ENCODE results near the gene CBX2.

CBX2 gene

DNA sequence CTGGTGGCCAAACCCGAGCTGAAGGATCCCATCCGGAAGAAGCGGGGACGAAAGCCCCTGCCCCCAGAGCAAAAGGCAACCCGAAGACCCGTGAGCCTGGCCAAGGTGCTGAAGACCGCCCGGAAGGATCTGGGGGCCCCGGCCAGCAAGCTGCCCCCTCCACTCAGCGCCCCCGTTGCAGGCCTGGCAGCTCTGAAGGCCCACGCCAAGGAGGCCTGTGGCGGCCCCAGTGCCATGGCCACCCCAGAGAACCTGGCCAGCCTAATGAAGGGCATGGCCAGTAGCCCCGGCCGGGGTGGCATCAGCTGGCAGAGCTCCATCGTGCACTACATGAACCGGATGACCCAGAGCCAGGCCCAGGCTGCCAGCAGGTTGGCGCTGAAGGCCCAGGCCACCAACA, 5.9 kb downstream of the CBX2 start:
- Histone ChIP-seq H3K4me3 (replicated peaks; ENCODE audit: insufficient read depth, low read length) (no peak overlapping the region), H3K27me3 (ENCODE audit: insufficient read depth, poor library complexity, severe bottlenecking) (peaks cover 14% of the 10 kb centered on the region), H3K27ac (replicated peaks) (no peak overlapping the region)
- DNase-seq (ENCODE audit: low read depth in 1 of 2, low spot score in 1 of 2) = no peak
- TF ChIP-seq POLR2AphosphoS5 (IDR thresholded peaks at IDR 0.05; ENCODE audit: low read depth) = no peak
- TF ChIP-seq GABPA (IDR thresholded peaks at IDR 0.05; ENCODE audit: low read depth) = no peak
- no peak for TF ChIP-seq SPI1 (IDR thresholded peaks at IDR 0.05; ENCODE audit: borderline replicate concordance, low read depth)
- TF ChIP-seq, protein P1, sequence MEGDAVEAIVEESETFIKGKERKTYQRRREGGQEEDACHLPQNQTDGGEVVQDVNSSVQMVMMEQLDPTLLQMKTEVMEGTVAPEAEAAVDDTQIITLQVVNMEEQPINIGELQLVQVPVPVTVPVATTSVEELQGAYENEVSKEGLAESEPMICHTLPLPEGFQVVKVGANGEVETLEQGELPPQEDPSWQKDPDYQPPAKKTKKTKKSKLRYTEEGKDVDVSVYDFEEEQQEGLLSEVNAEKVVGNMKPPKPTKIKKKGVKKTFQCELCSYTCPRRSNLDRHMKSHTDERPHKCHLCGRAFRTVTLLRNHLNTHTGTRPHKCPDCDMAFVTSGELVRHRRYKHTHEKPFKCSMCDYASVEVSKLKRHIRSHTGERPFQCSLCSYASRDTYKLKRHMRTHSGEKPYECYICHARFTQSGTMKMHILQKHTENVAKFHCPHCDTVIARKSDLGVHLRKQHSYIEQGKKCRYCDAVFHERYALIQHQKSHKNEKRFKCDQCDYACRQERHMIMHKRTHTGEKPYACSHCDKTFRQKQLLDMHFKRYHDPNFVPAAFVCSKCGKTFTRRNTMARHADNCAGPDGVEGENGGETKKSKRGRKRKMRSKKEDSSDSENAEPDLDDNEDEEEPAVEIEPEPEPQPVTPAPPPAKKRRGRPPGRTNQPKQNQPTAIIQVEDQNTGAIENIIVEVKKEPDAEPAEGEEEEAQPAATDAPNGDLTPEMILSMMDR (IDR thresholded peaks at IDR 0.05; ENCODE audit: insufficient read depth, low read length) = no peak
- TF ChIP-seq, protein P2, sequence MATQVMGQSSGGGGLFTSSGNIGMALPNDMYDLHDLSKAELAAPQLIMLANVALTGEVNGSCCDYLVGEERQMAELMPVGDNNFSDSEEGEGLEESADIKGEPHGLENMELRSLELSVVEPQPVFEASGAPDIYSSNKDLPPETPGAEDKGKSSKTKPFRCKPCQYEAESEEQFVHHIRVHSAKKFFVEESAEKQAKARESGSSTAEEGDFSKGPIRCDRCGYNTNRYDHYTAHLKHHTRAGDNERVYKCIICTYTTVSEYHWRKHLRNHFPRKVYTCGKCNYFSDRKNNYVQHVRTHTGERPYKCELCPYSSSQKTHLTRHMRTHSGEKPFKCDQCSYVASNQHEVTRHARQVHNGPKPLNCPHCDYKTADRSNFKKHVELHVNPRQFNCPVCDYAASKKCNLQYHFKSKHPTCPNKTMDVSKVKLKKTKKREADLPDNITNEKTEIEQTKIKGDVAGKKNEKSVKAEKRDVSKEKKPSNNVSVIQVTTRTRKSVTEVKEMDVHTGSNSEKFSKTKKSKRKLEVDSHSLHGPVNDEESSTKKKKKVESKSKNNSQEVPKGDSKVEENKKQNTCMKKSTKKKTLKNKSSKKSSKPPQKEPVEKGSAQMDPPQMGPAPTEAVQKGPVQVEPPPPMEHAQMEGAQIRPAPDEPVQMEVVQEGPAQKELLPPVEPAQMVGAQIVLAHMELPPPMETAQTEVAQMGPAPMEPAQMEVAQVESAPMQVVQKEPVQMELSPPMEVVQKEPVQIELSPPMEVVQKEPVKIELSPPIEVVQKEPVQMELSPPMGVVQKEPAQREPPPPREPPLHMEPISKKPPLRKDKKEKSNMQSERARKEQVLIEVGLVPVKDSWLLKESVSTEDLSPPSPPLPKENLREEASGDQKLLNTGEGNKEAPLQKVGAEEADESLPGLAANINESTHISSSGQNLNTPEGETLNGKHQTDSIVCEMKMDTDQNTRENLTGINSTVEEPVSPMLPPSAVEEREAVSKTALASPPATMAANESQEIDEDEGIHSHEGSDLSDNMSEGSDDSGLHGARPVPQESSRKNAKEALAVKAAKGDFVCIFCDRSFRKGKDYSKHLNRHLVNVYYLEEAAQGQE (IDR thresholded peaks at IDR 0.05; ENCODE audit: insufficient replicate concordance, low read depth) = no peak

DNA sequence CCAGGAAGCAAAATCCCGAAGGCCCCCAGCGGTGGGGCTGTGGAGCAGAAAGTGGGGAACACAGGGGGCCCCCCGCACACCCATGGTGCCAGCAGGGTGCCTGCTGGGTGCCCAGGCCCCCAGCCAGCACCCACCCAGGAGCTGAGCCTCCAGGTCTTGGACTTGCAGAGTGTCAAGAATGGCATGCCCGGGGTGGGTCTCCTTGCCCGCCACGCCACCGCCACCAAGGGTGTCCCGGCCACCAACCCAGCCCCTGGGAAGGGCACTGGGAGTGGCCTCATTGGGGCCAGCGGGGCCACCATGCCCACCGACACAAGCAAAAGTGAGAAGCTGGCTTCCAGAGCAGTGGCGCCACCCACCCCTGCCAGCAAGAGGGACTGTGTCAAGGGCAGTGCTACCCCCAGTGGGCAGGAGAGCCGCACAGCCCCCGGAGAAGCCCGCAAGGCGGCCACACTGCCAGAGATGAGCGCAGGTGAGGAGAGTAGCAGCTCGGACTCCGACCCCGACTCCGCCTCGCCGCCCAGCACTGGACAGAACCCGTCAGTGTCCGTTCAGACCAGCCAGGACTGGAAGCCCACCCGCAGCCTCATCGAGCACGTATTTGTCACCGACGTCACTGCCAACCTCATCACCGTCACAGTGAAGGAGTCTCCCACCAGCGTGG, 6.5 kb downstream of the CBX2 start:
- Histone ChIP-seq H3K27me3 (ENCODE audit: insufficient read depth, poor library complexity, severe bottlenecking) (peaks cover 20% of the 10 kb centered on the region), H3K4me3 (replicated peaks; ENCODE audit: insufficient read depth, low read length) (no peak overlapping the region), H3K27ac (replicated peaks) (no peak overlapping the region)
- TF ChIP-seq SPI1 (IDR thresholded peaks at IDR 0.05; ENCODE audit: borderline replicate concordance, low read depth) (no peak), GABPA (IDR thresholded peaks at IDR 0.05; ENCODE audit: low read depth) (no peak), POLR2AphosphoS5 (IDR thresholded peaks at IDR 0.05; ENCODE audit: low read depth) (no peak)
- TF ChIP-seq, protein P1 (IDR thresholded peaks at IDR 0.05; ENCODE audit: insufficient read depth, low read length) = no peak
- TF ChIP-seq, protein P2 (IDR thresholded peaks at IDR 0.05; ENCODE audit: insufficient replicate concordance, low read depth) = no peak
- DNase-seq (ENCODE audit: low read depth in 1 of 2, low spot score in 1 of 2) = no peak

DNA sequence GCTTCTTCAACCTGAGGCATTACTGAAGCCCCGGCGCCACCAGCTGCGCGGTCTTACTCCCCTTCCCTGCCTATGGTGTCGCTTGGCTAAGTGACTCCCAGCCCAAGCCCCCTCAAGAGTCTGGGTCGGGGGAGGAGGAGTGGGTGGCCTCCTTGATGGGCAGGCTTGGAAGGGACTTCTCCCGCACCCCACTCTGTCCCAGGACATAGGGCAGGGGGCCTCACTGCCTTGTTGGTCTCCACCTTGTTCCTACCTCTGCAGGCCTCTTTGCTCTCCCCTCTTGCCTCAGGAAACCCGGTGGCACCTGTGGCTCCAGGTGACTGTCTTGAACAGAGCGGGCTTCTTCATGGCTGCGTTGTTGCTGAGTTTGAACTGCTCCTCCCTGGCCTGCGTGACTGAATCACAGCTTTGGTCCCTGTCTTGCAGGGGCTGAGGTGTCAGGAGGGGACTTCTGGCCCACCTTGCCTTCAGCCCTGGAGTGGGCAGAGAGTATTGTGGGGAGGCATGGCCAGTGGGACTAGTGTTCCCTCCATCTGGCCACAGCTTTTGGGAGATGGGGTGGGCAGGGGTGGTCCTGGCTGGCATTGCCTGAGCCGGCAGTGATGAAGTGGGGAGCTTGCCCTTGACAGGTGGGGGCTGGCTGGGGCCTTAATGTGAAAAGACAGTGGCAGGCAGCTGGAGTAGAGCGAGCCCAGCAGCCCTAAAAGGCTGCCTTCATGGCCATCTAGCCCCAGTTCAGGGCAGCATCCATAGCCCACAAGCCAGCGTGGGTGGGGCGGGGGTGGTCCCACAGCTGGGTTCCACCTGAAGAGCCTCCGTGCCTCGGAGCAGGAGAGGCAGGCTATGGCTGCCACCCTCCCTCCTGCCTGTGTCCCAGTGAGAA, 7.3 kb downstream of the CBX2 start:
- H3K27ac ChIP-seq (replicated peaks) = no peak overlapping the region
- H3K4me3 ChIP-seq (replicated peaks; ENCODE audit: insufficient read depth, low read length) = no peak overlapping the region
- TF ChIP-seq SPI1 (IDR thresholded peaks at IDR 0.05; ENCODE audit: borderline replicate concordance, low read depth) = no peak
- no peak for TF ChIP-seq GABPA (IDR thresholded peaks at IDR 0.05; ENCODE audit: low read depth)
- TF ChIP-seq, protein P1 (IDR thresholded peaks at IDR 0.05; ENCODE audit: insufficient read depth, low read length) = no peak
- TF ChIP-seq, protein P2 (IDR thresholded peaks at IDR 0.05; ENCODE audit: insufficient replicate concordance, low read depth) = no peak
- no peak for TF ChIP-seq POLR2AphosphoS5 (IDR thresholded peaks at IDR 0.05; ENCODE audit: low read depth)
- peaks cover 27% of the 10 kb centered on the region for H3K27me3 ChIP-seq (ENCODE audit: insufficient read depth, poor library complexity, severe bottlenecking)
- DNase-seq (ENCODE audit: low read depth in 1 of 2, low spot score in 1 of 2) = no peak

All from HL-60 (cell line).